IPS-18c (cell line): ENCODE results near the gene LBP.
"Not testable (repeated sequence)": the region's sequence is repeated elsewhere in the genome, so short reads cannot be mapped to it uniquely, and the experiment has no call there.

Experiments
- H3K4me3 ChIP-seq: 2 replicates; pipeline ENCODE4 v1.7.0; 2013; ENCODE audit warnings: low read depth, mild to moderate bottlenecking, low read length, moderate library complexity; ENCODE audit not compliant: insufficient read depth
- H3K9me3 ChIP-seq: one replicate; pipeline ENCODE4 v1.6.1; 2013; ENCODE audit warnings: mild to moderate bottlenecking, low read length, moderate library complexity; ENCODE audit not compliant: control insufficient read depth, insufficient read depth

Gene LBP

DNA sequence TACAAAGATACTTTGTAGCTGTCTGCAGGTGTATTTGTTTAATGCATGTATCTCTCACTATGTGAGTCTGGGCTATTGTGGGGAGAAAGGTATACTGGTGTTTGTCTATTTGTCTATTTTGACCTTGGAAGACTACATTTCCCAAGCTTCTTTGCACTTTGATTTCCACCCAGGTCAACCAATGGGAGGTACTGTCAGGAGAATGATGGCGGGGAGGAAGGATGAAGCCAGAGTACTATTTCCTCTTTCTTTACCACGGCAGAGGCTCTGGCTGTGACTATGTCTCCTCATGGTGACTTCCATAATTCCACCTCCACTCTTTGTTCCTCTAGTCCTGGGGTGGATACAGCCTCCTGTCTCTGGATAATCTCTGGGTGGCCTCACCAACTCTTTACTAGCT lies 23.1 kb downstream of the LBP start:
- Histone ChIP-seq H3K9me3 (no peaks in the 10 kb centered on the region), H3K4me3 (no peak overlapping the region)

DNA sequence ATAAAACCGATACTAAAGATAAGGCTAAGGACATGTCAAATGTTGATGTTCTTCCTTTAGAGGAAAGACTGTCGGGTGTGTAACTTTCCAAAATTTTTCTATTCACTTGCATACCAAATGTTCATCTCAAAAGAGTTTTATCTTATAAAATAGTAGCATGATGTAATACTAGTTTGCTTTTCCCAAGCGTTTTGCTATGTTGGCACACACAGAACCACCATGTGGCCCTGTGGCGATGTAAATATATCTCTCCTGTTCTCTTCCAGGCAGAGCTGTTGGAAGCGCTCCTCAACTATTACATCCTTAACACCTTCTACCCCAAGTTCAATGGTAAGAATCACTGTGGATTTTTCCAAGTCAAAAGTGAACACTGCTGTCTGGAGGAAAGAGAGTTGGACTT lies 26.5 kb downstream of the LBP start:
- Histone ChIP-seq H3K9me3 (no peaks in the 10 kb centered on the region), H3K4me3 (no peak overlapping the region)

DNA sequence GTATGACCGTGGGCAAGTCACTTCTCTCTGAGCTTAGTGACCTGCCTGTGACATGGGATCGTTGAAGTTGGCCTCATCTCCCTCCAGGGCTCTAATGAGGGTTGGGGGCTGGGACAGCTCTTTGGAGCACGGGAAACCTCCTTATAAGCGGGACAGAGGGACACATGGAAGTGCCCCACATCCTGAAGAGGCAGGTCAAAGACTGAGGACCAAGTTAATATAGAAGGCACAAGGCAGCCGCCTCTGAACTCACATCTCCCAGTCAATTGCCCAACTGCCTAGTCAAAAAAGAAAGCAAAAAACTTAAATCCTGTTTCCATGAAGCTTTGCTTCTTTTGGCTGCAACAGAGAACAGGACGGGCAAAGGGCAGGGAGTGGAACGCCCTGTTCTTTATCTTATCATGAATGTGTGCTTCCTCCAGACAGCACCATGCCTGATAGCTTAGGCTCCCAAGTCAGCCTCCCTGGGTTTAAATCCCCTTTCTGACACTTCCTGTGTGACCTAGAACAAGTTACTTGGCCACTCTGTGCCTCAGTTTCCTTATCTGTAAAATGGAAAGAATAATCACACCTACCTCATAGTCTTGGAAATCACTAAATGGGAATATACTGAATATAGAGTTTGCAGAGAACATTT lies 27.1 kb downstream of the LBP start:
- no peaks in the 10 kb centered on the region for H3K9me3 ChIP-seq

DNA sequence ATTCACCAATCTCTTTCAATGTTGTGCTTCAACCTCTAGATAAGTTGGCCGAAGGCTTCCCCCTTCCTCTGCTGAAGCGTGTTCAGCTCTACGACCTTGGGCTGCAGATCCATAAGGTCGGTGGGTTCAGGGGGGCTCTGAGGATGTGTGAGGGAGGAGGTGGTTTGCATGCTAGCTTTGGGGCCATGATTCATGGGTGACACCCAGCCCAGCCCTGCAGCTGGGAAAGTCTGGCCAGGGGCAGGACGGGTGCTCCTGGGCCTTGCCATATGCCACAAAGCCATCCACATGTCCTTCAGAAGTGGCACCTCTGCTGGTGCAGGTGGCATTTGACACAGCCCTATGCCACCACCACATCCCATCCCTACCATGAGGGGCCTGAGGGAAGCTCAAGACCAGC lies 27.6 kb downstream of the LBP start:
- H3K4me3 ChIP-seq, result no peak overlapping the region
- H3K9me3 ChIP-seq, result no peaks in the 10 kb centered on the region

More for the DNA sequence above, 27.1 kb downstream of the LBP start:
- no peak overlapping the region for H3K4me3 ChIP-seq

DNA sequence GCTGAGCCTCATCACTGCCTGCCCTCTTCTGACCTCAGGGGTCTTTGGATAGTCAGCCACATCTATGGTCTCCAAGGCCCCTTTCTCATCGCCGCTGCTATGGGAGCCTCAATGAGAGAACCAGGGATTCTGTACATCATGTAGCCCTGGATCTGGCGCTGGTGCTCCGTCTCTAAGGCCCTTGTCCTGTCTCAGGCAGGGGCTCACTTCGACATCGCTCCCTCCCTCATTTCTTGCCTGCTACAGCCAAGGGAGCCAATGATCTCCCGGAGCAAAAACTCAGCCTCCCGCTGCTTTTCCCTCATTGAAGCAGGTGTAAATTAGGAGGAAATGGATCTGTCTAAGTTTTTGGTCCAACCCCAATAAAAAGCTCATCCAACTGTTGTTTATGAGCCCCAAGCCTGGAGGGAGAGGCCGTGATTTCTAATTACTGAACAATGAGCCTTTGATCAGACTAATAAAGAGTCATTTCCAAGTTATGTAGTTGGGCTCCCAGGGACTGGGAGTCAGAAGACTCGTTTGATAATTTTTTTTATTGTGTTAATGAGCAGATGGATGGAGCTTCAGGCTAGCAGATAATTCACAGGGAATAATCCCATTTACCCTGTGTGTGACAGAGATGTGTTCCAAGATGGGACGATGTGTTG lies 30.9 kb downstream of the LBP start:
- H3K9me3 ChIP-seq, result no peaks in the 10 kb centered on the region
- no peak overlapping the region for H3K4me3 ChIP-seq

DNA sequence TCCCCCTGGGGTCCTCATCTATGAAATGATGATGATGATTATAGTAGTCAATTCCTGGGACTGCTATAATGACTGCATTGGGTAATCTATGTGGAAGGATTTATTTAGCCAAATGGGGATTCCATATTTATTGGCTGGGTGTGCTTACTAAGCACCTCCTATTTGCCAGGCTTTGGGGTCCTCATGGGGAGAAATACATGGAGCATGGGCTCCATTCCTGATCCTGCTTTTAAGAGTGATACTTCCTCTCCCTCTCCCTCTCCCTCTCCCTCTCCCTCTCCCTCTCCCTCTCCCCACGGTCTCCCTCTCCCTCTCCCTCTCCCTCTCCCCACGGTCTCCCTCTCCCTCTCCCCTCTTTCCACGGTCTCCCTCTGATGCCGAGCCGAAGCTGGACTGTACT lies 31.6 kb downstream of the LBP start:
- H3K9me3 ChIP-seq, H3K4me3 ChIP-seq: not testable (repeated sequence)

DNA sequence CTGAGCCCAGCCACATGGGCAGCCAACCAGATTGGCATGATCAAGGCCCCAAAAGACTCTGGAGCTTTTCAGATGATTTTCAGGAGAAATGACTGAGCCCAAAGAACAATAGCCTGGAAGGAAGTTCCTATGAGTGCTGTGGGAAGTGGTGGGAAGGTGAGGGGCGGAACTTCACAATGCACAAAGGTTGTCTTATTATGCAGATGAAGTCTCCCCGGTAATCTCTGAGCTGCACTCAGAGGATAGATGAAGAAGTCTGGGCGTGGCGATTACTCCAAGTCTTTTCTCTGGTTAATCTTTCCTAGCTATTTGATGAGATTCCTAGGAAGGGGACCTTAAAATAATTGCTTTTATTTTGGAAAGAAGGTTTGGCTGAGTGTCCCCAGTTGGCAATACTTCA lies 36.9 kb downstream of the LBP start:
- Histone ChIP-seq H3K9me3 (no peaks in the 10 kb centered on the region), H3K4me3 (no peak overlapping the region)

DNA sequence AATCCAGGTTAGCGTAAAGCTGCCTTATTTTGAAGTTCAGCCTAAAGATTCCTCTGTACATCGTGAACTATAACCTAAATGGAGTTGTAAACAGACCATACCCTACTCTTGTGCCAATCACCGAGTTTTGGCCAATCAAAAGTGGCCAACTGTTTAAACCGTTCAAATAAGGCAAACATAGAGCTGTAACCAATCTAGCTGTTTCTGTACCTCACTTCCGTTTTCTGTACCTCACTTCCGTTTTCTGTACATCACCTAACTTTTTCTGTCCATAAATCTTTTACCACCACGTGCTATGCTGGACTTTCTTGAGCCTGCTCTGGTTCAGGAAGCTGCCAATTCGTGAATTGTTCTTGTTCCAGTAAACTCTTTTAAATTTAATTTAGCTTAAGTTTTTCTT lies 39.7 kb downstream of the LBP start:
- Histone ChIP-seq H3K4me3 (no peak overlapping the region), H3K9me3 (no peaks in the 10 kb centered on the region)

DNA sequence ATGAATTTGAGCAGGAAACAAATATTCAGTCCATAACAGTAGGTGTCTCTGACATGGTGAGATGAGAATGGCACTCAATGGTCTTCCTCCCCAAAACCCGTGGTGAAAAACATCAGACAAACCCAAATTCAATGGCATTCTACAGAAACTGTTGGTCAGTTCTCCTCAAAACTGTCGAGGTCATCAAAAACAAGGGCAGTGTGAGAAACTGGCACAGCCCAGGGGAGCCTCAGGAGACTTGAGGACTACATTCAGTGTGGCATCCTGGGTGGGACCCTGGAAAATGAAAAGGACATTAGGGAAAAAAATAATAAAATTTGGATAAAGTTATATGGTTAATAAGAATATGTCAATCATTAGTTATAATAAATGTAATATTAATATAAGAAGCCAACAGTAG lies 40.6 kb downstream of the LBP start:
- no peaks in the 10 kb centered on the region for H3K9me3 ChIP-seq
- H3K4me3 ChIP-seq, result no peak overlapping the region

DNA sequence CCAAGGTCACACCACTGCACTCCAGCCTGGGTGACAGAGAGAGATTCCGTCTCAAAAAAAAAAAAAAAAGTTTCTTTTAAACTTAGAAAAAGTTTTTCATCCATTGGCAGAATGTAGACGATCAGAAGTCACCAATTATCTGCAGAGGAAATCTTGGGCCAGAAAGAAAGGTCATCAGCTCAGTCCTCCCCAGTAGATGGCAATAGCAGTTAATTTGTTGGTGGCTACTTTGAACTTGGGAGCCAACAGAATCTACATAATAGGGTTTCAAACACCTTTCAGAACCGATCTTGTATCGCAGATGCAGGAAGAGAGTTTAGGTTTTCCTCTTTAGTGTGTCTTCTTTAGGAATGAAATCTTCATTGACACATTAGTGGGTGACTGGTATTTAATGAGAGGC lies 41.7 kb downstream of the LBP start:
- no peaks in the 10 kb centered on the region for H3K9me3 ChIP-seq
- no peak overlapping the region for H3K4me3 ChIP-seq

DNA sequence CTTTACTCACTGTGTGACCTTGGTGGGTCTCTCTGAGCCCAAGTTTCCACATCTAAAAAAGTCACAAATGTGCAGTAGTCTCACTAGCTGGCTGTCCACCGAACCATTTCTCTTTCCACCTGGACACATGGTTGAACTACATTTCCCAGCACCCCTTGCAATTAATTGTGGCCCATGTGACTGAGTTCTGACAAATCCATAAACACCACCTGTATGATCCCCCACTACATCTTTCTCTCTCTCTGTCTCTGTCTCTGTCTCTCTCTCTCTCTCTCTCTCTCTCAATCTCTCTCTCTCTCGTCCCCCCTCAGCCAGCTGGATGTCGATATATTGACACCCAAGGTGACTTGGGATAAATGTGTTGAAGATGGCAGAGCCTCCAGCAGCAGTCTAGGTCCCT lies 46.1 kb downstream of the LBP start:
- Histone ChIP-seq H3K9me3 (no peaks in the 10 kb centered on the region), H3K4me3 (no peak overlapping the region)

DNA sequence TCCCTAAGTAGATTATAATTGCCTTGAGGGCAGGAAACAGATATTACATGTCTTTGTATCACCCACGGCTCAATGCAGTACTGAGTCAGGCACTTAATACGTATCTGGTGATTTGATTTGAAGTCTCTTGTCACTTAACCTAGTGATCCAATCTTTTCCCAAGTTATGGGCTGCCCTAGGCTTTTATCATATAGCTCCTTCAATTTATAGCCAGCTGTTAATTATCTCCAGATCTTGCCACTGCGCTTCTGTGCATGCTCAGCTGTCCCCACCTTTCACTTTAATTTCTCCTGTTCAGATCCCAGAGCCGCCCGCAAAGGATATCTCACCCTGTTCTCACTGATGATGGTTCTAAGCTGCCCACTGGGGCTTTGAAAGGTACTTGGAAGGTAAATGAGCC lies 47.0 kb downstream of the LBP start:
- Histone ChIP-seq H3K4me3 (no peak overlapping the region), H3K9me3 (no peaks in the 10 kb centered on the region)

DNA sequence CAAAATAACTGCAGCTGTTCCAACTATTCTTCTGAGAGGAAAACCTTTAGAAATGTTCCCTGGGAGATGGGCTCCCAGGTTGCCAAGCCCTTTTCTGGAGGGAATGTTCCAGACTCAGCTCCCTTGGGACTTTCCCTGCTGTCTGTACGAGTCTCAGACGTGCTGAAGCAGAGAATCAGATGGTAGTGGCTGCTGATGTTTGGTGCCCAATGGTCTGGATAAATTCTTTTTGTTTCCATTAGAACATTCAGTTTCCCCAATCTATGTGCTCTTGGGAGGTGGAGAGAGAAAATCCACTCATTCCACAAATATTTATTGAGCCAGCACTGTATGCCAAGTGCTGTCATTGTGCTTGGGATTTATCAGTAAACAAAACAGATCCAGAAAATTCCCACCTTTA lies 48.9 kb downstream of the LBP start:
- no peak overlapping the region for H3K4me3 ChIP-seq

DNA sequence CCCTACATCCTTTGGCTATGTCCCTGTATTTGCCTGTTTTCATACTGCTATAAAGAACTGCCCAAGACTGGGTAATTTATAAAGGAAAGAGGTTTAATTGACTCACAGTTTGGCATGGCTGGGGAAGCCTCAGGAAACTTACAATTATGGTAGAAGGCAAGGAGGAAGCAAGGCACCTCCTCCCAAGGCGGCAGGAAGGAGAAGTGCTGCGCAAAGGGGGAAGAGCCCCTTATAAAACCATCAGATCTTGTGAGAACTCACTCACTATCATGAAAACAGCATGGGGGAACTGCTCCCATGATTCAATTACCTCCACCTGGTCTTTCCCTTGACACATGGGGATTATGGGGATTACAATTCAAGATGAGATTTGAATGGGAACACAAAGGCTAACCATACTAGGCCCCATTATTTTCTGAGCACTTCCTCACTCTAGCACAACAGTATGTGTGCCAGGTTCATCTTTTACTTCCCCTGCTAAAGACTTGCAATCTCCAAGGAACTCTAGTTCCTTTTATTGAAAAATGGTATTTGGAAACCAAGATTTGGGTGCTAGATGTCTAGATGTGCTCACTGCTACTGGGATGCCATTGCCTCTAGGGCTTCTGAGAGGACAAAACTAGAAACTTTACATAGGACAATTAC lies 49.6 kb downstream of the LBP start:
- H3K4me3 ChIP-seq, H3K9me3 ChIP-seq: not testable (repeated sequence)

More for the DNA sequence above, 48.9 kb downstream of the LBP start:
- no peaks in the 10 kb centered on the region for H3K9me3 ChIP-seq

DNA sequence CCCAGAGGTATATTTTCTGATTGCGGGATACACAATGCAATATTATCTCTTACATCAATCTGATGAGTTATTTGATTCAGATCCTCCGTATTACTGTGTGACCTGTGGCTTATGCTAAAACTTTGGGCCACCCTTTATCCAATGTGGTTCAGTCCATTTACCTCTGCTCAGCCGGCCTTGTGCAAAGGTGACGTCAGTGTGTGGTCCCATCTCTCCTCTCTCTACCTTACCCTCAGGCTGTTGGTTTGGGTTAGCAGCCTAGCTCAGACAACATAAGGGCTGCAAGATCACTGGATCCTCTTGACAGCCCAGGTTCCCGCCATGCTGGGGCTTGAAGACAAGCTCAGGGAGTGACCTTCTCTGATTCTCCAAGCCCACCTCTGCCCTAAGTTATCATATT lies 55.8 kb downstream of the LBP start:
- Histone ChIP-seq H3K4me3 (no peak overlapping the region), H3K9me3 (peaks cover 4% of the 10 kb centered on the region)

DNA sequence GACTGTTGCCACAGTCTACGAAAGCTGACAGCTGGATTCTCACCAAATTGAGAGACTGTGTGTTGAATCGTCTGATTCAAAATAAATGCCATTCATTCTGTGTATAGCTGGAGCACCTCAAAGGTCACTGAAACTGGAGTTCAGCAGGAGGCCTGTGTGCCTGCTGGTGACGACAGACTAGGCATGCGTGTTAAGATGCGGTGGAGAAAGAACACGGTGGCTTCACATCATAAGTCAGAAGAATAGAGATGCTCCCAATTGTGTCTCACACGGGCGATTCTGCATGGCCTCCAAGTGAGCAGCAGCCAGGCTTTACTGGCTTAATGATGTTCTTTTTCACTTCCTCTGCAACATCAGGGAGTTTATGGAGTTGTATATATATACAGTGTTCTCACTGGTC lies 56.5 kb downstream of the LBP start:
- Histone ChIP-seq H3K9me3 (peaks cover 4% of the 10 kb centered on the region), H3K4me3 (no peak overlapping the region)

DNA sequence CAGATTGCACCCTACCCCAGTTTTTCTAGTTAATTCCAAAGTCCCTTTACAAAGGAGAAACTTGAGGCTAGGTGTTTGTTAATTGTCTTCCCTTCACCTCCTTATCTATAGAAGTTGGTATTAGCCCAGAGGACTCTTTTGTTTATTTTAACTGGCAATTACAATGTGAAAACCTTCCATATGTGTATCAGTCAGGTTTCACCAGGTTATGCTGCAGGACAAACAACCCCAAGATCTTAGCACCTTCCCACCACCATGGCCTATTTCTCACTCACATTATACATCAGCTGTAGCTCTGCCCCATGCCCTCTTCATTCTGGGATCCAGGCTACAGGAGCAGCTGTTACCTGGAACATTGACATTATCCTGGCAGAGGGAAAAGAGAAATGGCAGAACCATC lies 57.7 kb downstream of the LBP start:
- Histone ChIP-seq H3K4me3 (no peak overlapping the region), H3K9me3 (peaks cover 4% of the 10 kb centered on the region)

DNA sequence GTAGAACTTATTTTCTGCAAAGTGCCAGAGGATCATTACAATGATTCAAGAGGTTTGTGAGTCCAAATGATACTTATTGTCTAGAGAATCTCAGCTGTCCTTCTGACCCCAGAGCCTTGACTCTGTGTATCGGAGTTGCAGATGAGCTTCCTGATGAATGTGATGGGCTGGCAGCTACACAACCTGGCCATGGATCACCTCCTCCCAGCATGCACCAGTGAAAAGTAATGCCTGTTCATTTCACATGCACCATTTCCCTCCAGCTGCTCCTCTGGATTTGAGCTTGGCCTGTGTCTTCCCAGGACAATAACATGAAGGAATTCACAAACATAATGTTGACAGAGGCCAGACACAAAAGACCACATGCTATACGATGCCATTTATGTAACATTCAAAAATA lies 58.9 kb downstream of the LBP start:
- Histone ChIP-seq H3K4me3 (no peak overlapping the region), H3K9me3 (peaks cover 4% of the 10 kb centered on the region)

DNA sequence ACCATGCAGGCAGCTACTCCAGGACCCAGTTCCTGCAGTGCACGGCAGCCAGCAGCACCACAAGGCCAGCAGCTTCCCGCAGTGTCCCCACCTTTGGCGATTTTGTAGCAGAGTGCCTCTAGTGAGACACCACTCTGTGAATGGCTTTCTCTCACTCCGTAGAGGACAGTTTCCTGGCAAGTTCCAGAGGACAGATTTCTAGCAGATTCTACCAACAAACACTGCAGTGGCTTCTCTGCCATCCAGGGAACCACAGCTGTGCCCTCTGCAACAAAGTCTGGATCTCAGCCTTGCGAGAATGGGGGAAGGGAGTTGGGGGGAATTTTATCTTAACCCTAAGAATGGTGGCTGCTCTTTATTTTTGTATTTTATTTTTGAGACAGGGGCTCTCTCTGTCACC lies 60.2 kb downstream of the LBP start:
- no peak overlapping the region for H3K4me3 ChIP-seq

More for the DNA sequence above, 60.2 kb downstream of the LBP start:
- peaks cover 4% of the 10 kb centered on the region for H3K9me3 ChIP-seq
